Adrenal gland (tissue), 5 donors: ENCODE results near the gene HNRNPK.

Experiments used
- POLR2A ChIP-seq, 2 donors: fragments of 450-650 bp; IDR thresholded peaks; one replicate each; pipeline ENCODE4 v1.6.1; 2017; ENCODE audit warnings: antibody characterized with exemption in 2 of 2, mild to moderate bottlenecking in 2 of 2, moderate library complexity in 1 of 2
- TF ChIP-seq, protein P1 (sequence below), 6 experiments: fragments of 450-650 bp in 4 of 6; fragments of 200-600 bp in 2 of 6; sonication (generic) in 1 of 6; IDR thresholded peaks; 1 replicate in 5 of 6; 2 replicates in 1 of 6; pipeline versions ENCODE4 v1.5.1 to v1.8.0; 2016 to 2021; ENCODE audit warnings: antibody characterized with exemption in 6 of 6, mild to moderate bottlenecking in 2 of 6, moderate library complexity in 1 of 6
- donor health status: DM: no; HTN: no; CAD: no.

- TF ChIP-seq, protein P1, sequence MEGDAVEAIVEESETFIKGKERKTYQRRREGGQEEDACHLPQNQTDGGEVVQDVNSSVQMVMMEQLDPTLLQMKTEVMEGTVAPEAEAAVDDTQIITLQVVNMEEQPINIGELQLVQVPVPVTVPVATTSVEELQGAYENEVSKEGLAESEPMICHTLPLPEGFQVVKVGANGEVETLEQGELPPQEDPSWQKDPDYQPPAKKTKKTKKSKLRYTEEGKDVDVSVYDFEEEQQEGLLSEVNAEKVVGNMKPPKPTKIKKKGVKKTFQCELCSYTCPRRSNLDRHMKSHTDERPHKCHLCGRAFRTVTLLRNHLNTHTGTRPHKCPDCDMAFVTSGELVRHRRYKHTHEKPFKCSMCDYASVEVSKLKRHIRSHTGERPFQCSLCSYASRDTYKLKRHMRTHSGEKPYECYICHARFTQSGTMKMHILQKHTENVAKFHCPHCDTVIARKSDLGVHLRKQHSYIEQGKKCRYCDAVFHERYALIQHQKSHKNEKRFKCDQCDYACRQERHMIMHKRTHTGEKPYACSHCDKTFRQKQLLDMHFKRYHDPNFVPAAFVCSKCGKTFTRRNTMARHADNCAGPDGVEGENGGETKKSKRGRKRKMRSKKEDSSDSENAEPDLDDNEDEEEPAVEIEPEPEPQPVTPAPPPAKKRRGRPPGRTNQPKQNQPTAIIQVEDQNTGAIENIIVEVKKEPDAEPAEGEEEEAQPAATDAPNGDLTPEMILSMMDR (IDR thresholded peaks at IDR 0.05): no peak
- no peak for TF ChIP-seq POLR2A (IDR thresholded peaks at IDR 0.05)
These were observed 19.0 kb downstream of the HNRNPK start for GRCh38 chr9:83960991-83961390.
